ENCODE measurements around the gene KCNG1. TPM values are rescaled to one million over a fixed set of nuclear protein-coding genes. Genes with fewer than 3 reads are reported as not detected.

KCNG1 gene
- total and polyA plus RNA-seq, 2 of the 13 experiments (the other 11 are each of a cell fraction or from before 2014, with no cell fraction given): not detected

- TF ChIP-seq ZHX1 (CRISPR knock-in tag; IDR thresholded peaks at IDR 0.05; ENCODE audit: low read depth) (no peak), KAT7 (CRISPR knock-in tag; IDR thresholded peaks at IDR 0.05; ENCODE audit: borderline replicate concordance) (0 out of 2 replicates have a peak, but pooled peaks have one; percentile 28), ZFP36L1 (CRISPR knock-in tag; IDR thresholded peaks at IDR 0.05) (0 out of 2 replicates have a peak, but pooled peaks have one; percentile 10), KDM6A (CRISPR knock-in tag; IDR thresholded peaks at IDR 0.05; ENCODE audit: low read depth) (no peak), PCBP2 (optimal IDR thresholded peaks at IDR 0.05; ENCODE audit: low read depth, low read length, poor library complexity, severe bottlenecking) (no peak), ZNF256 (CRISPR knock-in tag; conservative IDR thresholded peaks at IDR 0.05) (peak; percentile 95), KAT2B (IDR thresholded peaks at IDR 0.05; ENCODE audit: borderline replicate concordance, low read depth, low read length) (no peak), KAT8 (CRISPR knock-in tag; IDR thresholded peaks at IDR 0.05) (peak; percentile 98), ZNF530 (CRISPR knock-in tag; IDR thresholded peaks at IDR 0.05; ENCODE audit: low read depth) (no peak), ZNF432 (CRISPR knock-in tag; IDR thresholded peaks at IDR 0.05; ENCODE audit: borderline replicate concordance) (no peak), ZFP82 (CRISPR knock-in tag; IDR thresholded peaks at IDR 0.05; ENCODE audit: borderline replicate concordance) (peak; percentile 60; the same call in 1 of the 2 replicates), NCOA2 (CRISPR knock-in tag; IDR thresholded peaks at IDR 0.05) (0 out of 2 replicates have a peak, but pooled peaks have one; percentile 12), SNAPC5 (CRISPR knock-in tag; IDR thresholded peaks at IDR 0.05; ENCODE audit: borderline replicate concordance) (no peak), ZNF136 (CRISPR knock-in tag; IDR thresholded peaks at IDR 0.05; ENCODE audit: low read depth) (no peak), ATF1 (CRISPR knock-in tag; IDR thresholded peaks at IDR 0.05) (peak; percentile 96), POLR2A (IDR thresholded peaks at IDR 0.05; ENCODE audit: insufficient read depth in 1 of 2, low read depth in 2 of 2, low read length in 2 of 2) (peak; percentile 55 to 82), PHB2 (IDR thresholded peaks at IDR 0.05; ENCODE audit: partially characterized antibody) (no peak), ZNF230 (CRISPR knock-in tag; IDR thresholded peaks at IDR 0.05) (peak; percentile 74), SMAD1 (CRISPR knock-in tag; IDR thresholded peaks at IDR 0.05; ENCODE audit: borderline replicate concordance, low read depth) (0 out of 2 replicates have a peak, but pooled peaks have one; percentile 11), ZNF737 (CRISPR knock-in tag; IDR thresholded peaks at IDR 0.05; ENCODE audit: borderline replicate concordance) (no peak), RCOR2 (CRISPR knock-in tag; IDR thresholded peaks at IDR 0.05) (no peak)
- TF ChIP-seq, protein P1, sequence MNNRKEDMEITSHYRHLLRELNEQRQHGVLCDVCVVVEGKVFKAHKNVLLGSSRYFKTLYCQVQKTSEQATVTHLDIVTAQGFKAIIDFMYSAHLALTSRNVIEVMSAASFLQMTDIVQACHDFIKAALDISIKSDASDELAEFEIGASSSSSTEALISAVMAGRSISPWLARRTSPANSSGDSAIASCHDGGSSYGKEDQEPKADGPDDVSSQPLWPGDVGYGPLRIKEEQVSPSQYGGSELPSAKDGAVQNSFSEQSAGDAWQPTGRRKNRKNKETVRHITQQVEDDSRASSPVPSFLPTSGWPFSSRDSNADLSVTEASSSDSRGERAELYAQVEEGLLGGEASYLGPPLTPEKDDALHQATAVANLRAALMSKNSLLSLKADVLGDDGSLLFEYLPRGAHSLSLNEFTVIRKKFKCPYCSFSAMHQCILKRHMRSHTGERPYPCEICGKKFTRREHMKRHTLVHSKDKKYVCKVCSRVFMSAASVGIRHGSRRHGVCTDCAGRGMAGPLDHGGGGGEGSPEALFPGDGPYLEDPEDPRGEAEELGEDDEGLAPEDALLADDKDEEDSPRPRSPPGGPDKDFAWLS (CRISPR knock-in tag; IDR thresholded peaks at IDR 0.05; ENCODE audit: borderline replicate concordance): peak; percentile 81; the same call in 1 of the 2 replicates
- TF ChIP-seq, protein P2, sequence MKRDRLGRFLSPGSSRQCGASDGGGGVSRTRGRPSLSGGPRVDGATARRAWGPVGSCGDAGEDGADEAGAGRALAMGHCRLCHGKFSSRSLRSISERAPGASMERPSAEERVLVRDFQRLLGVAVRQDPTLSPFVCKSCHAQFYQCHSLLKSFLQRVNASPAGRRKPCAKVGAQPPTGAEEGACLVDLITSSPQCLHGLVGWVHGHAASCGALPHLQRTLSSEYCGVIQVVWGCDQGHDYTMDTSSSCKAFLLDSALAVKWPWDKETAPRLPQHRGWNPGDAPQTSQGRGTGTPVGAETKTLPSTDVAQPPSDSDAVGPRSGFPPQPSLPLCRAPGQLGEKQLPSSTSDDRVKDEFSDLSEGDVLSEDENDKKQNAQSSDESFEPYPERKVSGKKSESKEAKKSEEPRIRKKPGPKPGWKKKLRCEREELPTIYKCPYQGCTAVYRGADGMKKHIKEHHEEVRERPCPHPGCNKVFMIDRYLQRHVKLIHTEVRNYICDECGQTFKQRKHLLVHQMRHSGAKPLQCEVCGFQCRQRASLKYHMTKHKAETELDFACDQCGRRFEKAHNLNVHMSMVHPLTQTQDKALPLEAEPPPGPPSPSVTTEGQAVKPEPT (CRISPR knock-in tag; IDR thresholded peaks at IDR 0.05; ENCODE audit: low read depth): peak; percentile 21; the same call in 1 of the 2 replicates
Observed at GRCh38 chr20:50958615-50959542, 64.0 kb downstream of the KCNG1 start, which contains the start of gene MOCS3 (continued).
